Nephron progenitor cell (in vitro differentiated cells): ENCODE measurements around the gene CYTH4.

ENCODE experiments used
- DNase-seq: peaks from one replicate; pipeline ENCODE4 v3.0.0; 2021
- H3K27ac Mint-ChIP-seq: 2 replicates; pipeline ENCODE4 v1.8.0; 2021; ENCODE audit warnings: mild to moderate bottlenecking, moderate library complexity, mixed read lengths
- H3K27me3 Mint-ChIP-seq: 2 replicates; pipeline ENCODE4 v1.8.0; 2021; ENCODE audit warnings: mild to moderate bottlenecking, low read depth, mixed read lengths; ENCODE audit not compliant: poor library complexity
- H3K36me3 Mint-ChIP-seq: 2 replicates; pipeline ENCODE4 v1.8.0; 2021; ENCODE audit warnings: low read depth, mixed read lengths
- H3K4me1 Mint-ChIP-seq: 2 replicates; pipeline ENCODE4 v1.8.0; 2021; ENCODE audit warnings: mixed read lengths
- H3K4me3 Mint-ChIP-seq: 2 replicates; pipeline ENCODE4 v1.8.0; 2021; ENCODE audit warnings: mild to moderate bottlenecking, moderate library complexity, mixed read lengths
- H3K9me3 Mint-ChIP-seq: 2 replicates; pipeline ENCODE4 v1.8.0; 2021; ENCODE audit warnings: mild to moderate bottlenecking, moderate library complexity, mixed read lengths
- TF ChIP-seq, protein P1 (sequence below): fragments of 200-600 bp; sonication (generic); IDR thresholded peaks from 2 replicates; pipeline ENCODE4 v1.5.0; 2021; ENCODE audit warnings: antibody characterized with exemption

The CYTH4 gene

DNA sequence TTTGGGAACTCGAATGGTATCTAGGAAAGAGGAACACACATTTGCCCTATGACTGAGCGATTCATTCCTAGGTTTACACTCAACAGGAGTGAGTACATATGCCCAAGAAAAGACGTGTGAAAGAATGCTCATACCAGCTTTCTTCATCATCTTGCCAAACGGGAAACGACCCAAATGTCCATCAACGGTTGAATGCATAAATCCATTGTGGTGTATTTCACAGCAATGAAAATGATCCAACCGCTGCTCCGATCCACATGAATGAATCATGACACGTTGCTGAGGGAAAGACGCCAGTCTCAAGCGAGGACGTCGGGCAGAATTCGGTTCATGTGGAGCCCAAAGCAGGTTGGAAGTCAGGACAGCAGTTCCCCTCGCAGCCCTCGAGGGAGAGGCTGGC is 71.5 kb downstream of the CYTH4 start:
- peaks cover 11% of the 10 kb centered on the region for H3K4me1 Mint-ChIP-seq

DNA sequence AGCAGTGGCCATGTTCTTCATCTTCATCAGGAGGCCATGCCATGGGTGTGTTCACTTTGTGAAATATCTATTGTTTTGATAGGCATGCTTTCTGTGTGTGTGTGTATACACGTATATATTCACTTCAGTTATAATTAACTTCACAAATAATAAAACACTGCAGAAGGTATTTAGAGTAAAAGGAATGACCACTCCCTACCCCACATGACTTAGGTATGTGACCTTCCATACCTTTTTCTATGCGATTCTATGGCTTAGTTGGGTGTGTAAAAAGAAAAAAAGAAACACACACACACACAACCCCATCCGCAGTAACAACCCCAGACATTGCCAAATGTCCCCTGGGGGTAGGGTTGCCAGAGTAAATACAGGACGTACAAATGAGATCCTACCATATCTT is 72.0 kb downstream of the CYTH4 start:
- Mint-ChIP-seq H3K4me1 (peaks cover 16% of the 10 kb centered on the region), H3K36me3 (no peaks in the 10 kb centered on the region), H3K27me3 (peaks cover 43% of the 10 kb centered on the region), H3K9me3 (no peaks in the 10 kb centered on the region), H3K4me3 (no peak overlapping the region), H3K27ac (no peak overlapping the region)
- TF ChIP-seq, protein P1, sequence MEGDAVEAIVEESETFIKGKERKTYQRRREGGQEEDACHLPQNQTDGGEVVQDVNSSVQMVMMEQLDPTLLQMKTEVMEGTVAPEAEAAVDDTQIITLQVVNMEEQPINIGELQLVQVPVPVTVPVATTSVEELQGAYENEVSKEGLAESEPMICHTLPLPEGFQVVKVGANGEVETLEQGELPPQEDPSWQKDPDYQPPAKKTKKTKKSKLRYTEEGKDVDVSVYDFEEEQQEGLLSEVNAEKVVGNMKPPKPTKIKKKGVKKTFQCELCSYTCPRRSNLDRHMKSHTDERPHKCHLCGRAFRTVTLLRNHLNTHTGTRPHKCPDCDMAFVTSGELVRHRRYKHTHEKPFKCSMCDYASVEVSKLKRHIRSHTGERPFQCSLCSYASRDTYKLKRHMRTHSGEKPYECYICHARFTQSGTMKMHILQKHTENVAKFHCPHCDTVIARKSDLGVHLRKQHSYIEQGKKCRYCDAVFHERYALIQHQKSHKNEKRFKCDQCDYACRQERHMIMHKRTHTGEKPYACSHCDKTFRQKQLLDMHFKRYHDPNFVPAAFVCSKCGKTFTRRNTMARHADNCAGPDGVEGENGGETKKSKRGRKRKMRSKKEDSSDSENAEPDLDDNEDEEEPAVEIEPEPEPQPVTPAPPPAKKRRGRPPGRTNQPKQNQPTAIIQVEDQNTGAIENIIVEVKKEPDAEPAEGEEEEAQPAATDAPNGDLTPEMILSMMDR = no peak
- DNase-seq = no peak

More for the DNA sequence above, 71.5 kb downstream of the CYTH4 start:
- TF ChIP-seq, protein P1 = no peak
- no peak overlapping the region for H3K27ac Mint-ChIP-seq
- H3K36me3 Mint-ChIP-seq = no peaks in the 10 kb centered on the region
- no peak for DNase-seq
- H3K27me3 Mint-ChIP-seq = peaks cover 43% of the 10 kb centered on the region
- H3K9me3 Mint-ChIP-seq = no peaks in the 10 kb centered on the region
- no peak overlapping the region for H3K4me3 Mint-ChIP-seq

DNA sequence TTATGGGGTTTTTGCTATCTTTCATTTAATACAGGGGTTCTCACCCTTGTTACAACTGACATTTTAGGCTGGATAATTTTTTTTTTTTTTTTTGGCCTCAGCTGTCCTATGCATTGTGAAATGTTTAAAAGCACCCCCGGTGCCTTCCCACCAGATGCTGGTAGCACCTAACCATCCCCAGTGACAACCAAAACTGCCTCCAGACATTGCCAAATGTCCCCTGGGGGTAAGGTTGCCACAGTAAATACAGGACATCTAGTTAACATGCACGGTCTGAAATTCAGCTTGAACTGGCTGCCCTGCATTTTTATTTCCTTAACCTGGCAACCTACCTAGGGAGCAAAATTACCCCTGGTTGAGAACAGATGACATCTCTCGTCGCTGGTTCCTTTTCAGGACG is 72.4 kb downstream of the CYTH4 start:
- Mint-ChIP-seq H3K4me3 (no peak overlapping the region), H3K9me3 (no peaks in the 10 kb centered on the region), H3K4me1 (peaks cover 20% of the 10 kb centered on the region), H3K36me3 (no peaks in the 10 kb centered on the region), H3K27me3 (peaks cover 42% of the 10 kb centered on the region), H3K27ac (no peak overlapping the region)
- DNase-seq = no peak
- TF ChIP-seq, protein P1 = no peak

DNA sequence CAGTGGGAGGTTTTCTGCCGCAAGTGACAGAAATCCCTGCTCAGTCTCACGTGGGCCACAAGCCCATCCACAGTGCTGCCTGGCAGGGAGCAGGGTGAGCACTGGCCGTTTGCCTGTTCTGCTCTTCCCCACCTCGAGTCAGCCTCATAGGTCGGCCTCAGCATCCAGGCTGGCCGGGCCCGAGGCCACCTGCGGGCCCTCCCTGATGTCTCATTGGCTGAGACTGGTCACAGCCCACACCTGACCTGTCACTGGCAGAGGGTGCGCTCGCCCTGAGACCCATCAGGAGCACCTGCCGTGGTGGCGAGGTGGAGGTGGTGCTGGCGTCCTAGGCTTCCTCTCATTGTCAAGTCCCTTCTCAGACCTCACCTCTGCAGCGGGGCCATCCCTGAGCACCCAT is 72.9 kb downstream of the CYTH4 start:
- Mint-ChIP-seq H3K4me1 (peaks cover 25% of the 10 kb centered on the region), H3K36me3 (no peaks in the 10 kb centered on the region), H3K4me3 (no peak overlapping the region), H3K27me3 (peaks cover 38% of the 10 kb centered on the region), H3K27ac (no peak overlapping the region), H3K9me3 (no peaks in the 10 kb centered on the region)
- TF ChIP-seq, protein P1 = no peak
- DNase-seq = no peak

DNA sequence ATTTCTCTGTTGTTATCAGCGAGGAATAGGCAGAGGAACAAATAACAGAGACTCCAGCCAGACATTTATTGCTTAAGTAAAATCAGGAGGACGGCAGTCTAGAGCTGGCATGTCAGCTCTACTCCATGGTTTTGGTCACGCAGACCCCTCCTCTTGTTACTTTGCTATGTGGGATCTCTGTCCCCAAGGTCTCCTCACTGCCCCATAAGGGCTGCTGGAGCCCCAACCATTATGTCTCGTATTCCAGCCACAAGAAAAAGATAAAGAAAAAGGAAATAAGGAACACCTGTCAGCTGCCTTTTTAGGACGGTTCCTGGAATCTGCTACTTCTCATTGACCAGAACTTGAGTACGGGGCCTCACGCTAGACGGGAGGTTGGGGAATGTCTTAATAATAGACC is 74.6 kb downstream of the CYTH4 start:
- TF ChIP-seq, protein P1 = no peak
- H3K36me3 Mint-ChIP-seq = no peaks in the 10 kb centered on the region
- peaks cover 38% of the 10 kb centered on the region for H3K27me3 Mint-ChIP-seq
- H3K4me1 Mint-ChIP-seq = peaks cover 42% of the 10 kb centered on the region
- no peak for DNase-seq
- H3K4me3 Mint-ChIP-seq = no peak overlapping the region
- no peaks in the 10 kb centered on the region for H3K9me3 Mint-ChIP-seq
- H3K27ac Mint-ChIP-seq = no peak overlapping the region

DNA sequence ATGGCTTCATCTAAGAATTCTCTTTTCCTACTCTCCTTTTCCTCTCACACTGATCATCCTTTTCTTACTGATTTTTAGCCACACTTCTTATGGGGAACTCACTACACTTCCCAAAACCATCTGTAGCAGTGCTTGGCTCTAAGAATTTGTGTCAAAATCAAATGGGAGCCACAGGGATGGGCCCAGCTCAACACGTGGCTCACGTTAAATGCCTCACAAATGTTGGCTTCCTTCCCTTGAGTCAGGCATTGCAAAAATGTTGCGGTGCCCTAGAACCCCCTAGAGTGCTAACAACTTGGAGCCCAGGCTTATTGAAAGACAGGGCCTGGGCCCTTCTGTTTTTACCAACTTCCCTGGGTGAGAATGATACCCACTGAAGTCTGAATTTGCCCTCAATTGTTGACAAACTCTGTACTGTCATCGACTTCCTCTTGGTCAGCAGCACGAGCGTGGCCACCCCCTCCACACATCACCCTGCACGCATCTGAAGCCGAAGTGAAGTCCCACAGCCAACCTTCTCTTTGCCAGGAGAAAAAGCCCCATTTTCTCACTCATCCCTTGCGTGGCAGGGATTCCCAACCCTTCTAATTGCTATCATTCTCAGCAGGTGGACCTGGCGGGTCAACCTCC is 75.3 kb downstream of the CYTH4 start:
- Mint-ChIP-seq H3K36me3 (no peaks in the 10 kb centered on the region), H3K9me3 (no peaks in the 10 kb centered on the region), H3K4me3 (no peak overlapping the region), H3K4me1 (peaks cover 42% of the 10 kb centered on the region), H3K27me3 (peaks cover 38% of the 10 kb centered on the region), H3K27ac (no peak overlapping the region)
- TF ChIP-seq, protein P1 = no peak
- DNase-seq = no peak
